K562 (cell line): Measurements from ENCODE around the gene RIPOR2. TPM values are rescaled to one million over a fixed set of nuclear protein-coding genes. Genes with fewer than 3 reads are reported as not detected.

ENCODE experiments used
- BRCA1 ChIP-seq, 2 experiments: fragments of 450-650 bp in 1 of 2; sonication (generic) in 1 of 2; formaldehyde crosslinking in 1 of 2; IDR thresholded peaks; 2 replicates each; pipeline versions ENCODE4 v1.5.0 to v1.6.1; 2017 to 2020; ENCODE audit warnings: mild to moderate bottlenecking in 1 of 2, missing genetic modification reagents in 1 of 2
- CAMTA2 ChIP-seq: fragments of 250-450 bp; sonication (Bioruptor Pico); conservative IDR thresholded peaks from 2 replicates; pipeline ENCODE4 v1.5.1; 2022
- POLR2B ChIP-seq: fragments of 450-650 bp; IDR thresholded peaks from 2 replicates; pipeline ENCODE4 v1.6.1; 2018; ENCODE audit warnings: low read depth; ENCODE audit not compliant: partially characterized antibody
- SMAD4 ChIP-seq: fragments of 250-450 bp; sonication (Bioruptor Pico); conservative IDR thresholded peaks from 2 replicates; pipeline ENCODE4 v1.8.0; 2021; ENCODE audit warnings: inconsistent platforms, mild to moderate bottlenecking, moderate library complexity
- SRSF1 ChIP-seq: fragments of 200-400 bp; formaldehyde crosslinking; IDR thresholded peaks from 2 replicates; pipeline ENCODE4 v1.6.1; 2017; ENCODE audit warnings: mild to moderate bottlenecking, low read depth, low read length, moderate library complexity
- ZNF282 ChIP-seq: sonication (generic); formaldehyde crosslinking; IDR thresholded peaks from 2 replicates; pipeline ENCODE4 v1.8.1; 2023; ENCODE audit warnings: missing genetic modification reagents
- ZNF77 ChIP-seq: fragments of 250-450 bp; sonication (Bioruptor Pico); IDR thresholded peaks from 2 replicates; pipeline ENCODE4 v1.5.0; 2020
- polyA plus RNA-seq, 8 experiments: library from polyadenylated mRNA; depleted of rRNA in 4 of 8; stranded (reverse) in 5 of 8; unstranded in 3 of 8; fragments of >200 nt; fragmentation: Nextera tagmentation in 2 of 8; fragmentation: Illumina TruSeq in 1 of 8; extraction: Ambion mirVana in 2 of 8; extraction: Trizol in 1 of 8; gene quantifications; 2 replicates each; pipeline versions ENCODE4 v1.2.1 to v1.2.3, GENCODE V29; 2011 to 2014; ENCODE audit warnings: inconsistent platforms in 1 of 8, missing spikeins in 1 of 8
- total RNA-seq, 7 experiments: library from RNA; depleted of rRNA in 6 of 7; stranded (reverse); fragments of >200 nt in 6 of 7; fragmentation: Illumina TruSeq in 2 of 7; extraction: Trizol in 2 of 7; gene quantifications; 2 replicates each; pipeline versions ENCODE4 v1.2.1 to v1.2.3, GENCODE V29; 2011 to 2021; ENCODE audit warnings: low replicate concordance in 1 of 7
- TF ChIP-seq, protein P1 (sequence below): fragments of 200-400 bp; formaldehyde crosslinking; IDR thresholded peaks from 2 replicates; pipeline ENCODE4 v1.6.1; 2017; ENCODE audit warnings: mild to moderate bottlenecking, low read depth, low read length, moderate library complexity
- TF ChIP-seq, protein P2 (sequence below): sonication (generic); formaldehyde crosslinking; IDR thresholded peaks from 2 replicates; pipeline ENCODE4 v1.9.0; 2022; ENCODE audit warnings: mild to moderate bottlenecking, missing genetic modification reagents

The RIPOR2 gene
- total and polyA plus RNA-seq, 9 of the 15 experiments (the other 6 are each of a cell fraction or from before 2014, with no cell fraction given): 0.04 to 1.0 (median 0.47) TPM; not detected in 2

DNA sequence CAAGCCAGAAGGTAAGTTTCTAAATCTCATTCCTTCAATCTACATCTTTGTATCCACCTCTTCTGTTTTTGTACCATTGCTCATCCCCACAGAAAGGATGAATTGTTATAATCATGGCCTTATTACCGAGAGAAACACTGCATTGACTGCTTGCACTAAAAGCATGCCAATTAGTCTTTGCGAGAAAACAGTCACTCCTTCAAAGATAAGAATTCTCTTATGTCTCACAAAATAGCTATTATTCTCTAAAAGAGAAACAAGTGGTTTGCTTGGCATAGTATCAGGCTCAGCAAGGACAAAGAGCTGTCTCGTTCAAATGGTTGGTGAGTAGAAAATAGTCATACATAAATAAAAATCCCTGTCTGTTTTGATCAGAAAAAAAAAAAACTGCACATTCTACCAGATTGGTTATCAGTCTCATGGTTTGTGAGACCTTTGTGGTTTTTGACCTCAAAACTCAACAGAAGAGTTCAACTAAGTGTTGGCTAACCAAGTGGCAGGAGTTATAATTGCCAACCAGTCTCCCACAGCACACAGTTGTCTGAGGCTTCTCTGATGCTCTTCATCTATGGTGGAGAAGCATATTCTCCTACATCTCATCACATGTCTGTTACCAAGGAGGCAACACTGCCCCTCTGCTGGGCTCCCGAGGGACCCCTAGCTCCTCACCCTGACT is 101.9 kb downstream of the RIPOR2 start (continued):
- TF ChIP-seq BRCA1 (IDR thresholded peaks at IDR 0.05) (no peak), BRCA1 (CRISPR knock-in tag; IDR thresholded peaks at IDR 0.05) (no peak), CAMTA2 (CRISPR knock-in tag) (no peak), ZNF282 (CRISPR knock-in tag) (no peak), POLR2B (no peak), SMAD4 (CRISPR knock-in tag) (no peak), ZNF77 (no peak), SRSF1 (no peak)
- TF ChIP-seq, protein P1, sequence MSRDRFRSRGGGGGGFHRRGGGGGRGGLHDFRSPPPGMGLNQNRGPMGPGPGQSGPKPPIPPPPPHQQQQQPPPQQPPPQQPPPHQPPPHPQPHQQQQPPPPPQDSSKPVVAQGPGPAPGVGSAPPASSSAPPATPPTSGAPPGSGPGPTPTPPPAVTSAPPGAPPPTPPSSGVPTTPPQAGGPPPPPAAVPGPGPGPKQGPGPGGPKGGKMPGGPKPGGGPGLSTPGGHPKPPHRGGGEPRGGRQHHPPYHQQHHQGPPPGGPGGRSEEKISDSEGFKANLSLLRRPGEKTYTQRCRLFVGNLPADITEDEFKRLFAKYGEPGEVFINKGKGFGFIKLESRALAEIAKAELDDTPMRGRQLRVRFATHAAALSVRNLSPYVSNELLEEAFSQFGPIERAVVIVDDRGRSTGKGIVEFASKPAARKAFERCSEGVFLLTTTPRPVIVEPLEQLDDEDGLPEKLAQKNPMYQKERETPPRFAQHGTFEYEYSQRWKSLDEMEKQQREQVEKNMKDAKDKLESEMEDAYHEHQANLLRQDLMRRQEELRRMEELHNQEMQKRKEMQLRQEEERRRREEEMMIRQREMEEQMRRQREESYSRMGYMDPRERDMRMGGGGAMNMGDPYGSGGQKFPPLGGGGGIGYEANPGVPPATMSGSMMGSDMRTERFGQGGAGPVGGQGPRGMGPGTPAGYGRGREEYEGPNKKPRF: no peak
- TF ChIP-seq, protein P2, sequence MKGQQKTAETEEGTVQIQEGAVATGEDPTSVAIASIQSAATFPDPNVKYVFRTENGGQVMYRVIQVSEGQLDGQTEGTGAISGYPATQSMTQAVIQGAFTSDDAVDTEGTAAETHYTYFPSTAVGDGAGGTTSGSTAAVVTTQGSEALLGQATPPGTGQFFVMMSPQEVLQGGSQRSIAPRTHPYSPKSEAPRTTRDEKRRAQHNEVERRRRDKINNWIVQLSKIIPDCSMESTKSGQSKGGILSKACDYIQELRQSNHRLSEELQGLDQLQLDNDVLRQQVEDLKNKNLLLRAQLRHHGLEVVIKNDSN (CRISPR knock-in tag): no peak
- TF ChIP-seq, all 486 proteins: peak for 0
